Smooth muscle cell (in vitro differentiated cells): ENCODE data around the gene SPIN2A. TPM values are rescaled to one million over a fixed set of nuclear protein-coding genes. Genes with fewer than 3 reads are reported as not detected.
"Not testable (repeated sequence)": the region's sequence is repeated elsewhere in the genome, so short reads cannot be mapped to it uniquely, and the experiment has no call there.

Experiments used
- DNase-seq: peaks from one replicate; lab custom pipeline; 2025; ENCODE audit not compliant: unreplicated experiment; lab: John Stamatoyannopoulos, UW
- H2AFZ ChIP-seq: fragments of 200-600 bp; sonication (generic); 2 replicates; pipeline ENCODE4 v1.6.0; 2016; ENCODE audit warnings: antibody characterized with exemption, low read depth, mild to moderate bottlenecking
- H3F3A ChIP-seq: fragments of 200-600 bp; sonication (generic); 2 replicates; pipeline ENCODE4 v1.6.0; 2017; ENCODE audit warnings: antibody characterized with exemption, low read depth
- H3K27ac ChIP-seq: fragments of 200-600 bp; sonication (generic); 2 replicates; pipeline ENCODE4 v1.5.1; 2016; ENCODE audit warnings: low read depth, mild to moderate bottlenecking
- H3K27me3 ChIP-seq: fragments of 200-600 bp; sonication (generic); 2 replicates; pipeline ENCODE4 v1.6.1; 2016; ENCODE audit warnings: low read depth, mild to moderate bottlenecking
- H3K36me3 ChIP-seq: fragments of 200-600 bp; sonication (generic); 2 replicates; pipeline ENCODE4 v1.5.1; 2016; ENCODE audit warnings: low read depth
- H3K4me1 ChIP-seq: fragments of 200-600 bp; sonication (generic); 2 replicates; pipeline ENCODE4 v1.5.1; 2016; ENCODE audit warnings: low read depth
- H3K4me2 ChIP-seq: fragments of 200-600 bp; sonication (generic); 2 replicates; pipeline ENCODE4 v1.6.0; 2016; ENCODE audit warnings: mild to moderate bottlenecking
- H3K4me3 ChIP-seq: fragments of 200-600 bp; sonication (generic); 2 replicates; pipeline ENCODE4 v1.5.1; 2016; ENCODE audit warnings: mild to moderate bottlenecking
- H3K79me2 ChIP-seq: fragments of 200-600 bp; sonication (generic); 2 replicates; pipeline ENCODE4 v1.6.0; 2016; ENCODE audit warnings: low read depth, mild to moderate bottlenecking
- H3K9ac ChIP-seq: fragments of 200-600 bp; sonication (generic); 2 replicates; pipeline ENCODE4 v1.6.0; 2016; ENCODE audit warnings: low read depth
- H3K9me3 ChIP-seq: fragments of 200-600 bp; sonication (generic); replicated peaks from 2 replicates; pipeline ENCODE4 v1.5.1; 2016; ENCODE audit warnings: low read depth
- H4K20me1 ChIP-seq: fragments of 200-600 bp; sonication (generic); 2 replicates; pipeline ENCODE4 v1.6.0; 2016; ENCODE audit warnings: low read depth
- CTCF ChIP-seq: fragments of 200-600 bp; sonication (generic); IDR thresholded peaks from 2 replicates; pipeline ENCODE4 v1.5.1; 2017; ENCODE audit warnings: borderline replicate concordance, mild to moderate bottlenecking, antibody characterized with exemption; ENCODE audit not compliant: insufficient read depth, poor library complexity, severe bottlenecking
- WGBS: methylation state at CpG from one replicate; pipeline ENCODE4 v1.1.7; 2016; ENCODE audit warnings: low lambda C conversion rate; 5-methylcytosine and 5-hydroxymethylcytosine counted together
- polyA plus RNA-seq: library from polyadenylated mRNA; unstranded; fragments of >200 nt; fragmentation: Nextera tagmentation; extraction: Ambion mirVana; gene quantifications from 2 replicates; pipeline ENCODE4 v1.2.1, GENCODE V29; 2016
- total RNA-seq: library from RNA; depleted of rRNA; stranded (reverse); fragments of >200 nt; gene quantifications from 2 replicates; pipeline ENCODE4 v1.2.3, GENCODE V29; 2014

SPIN2A gene
- total and polyA plus RNA-seq, 2 experiments from 2014 or later, result 0.54 to 2.2 TPM

- peak within 1 kb of the TSS; percentile 73 for H3K4me3 ChIP-seq
- no peaks in the 10 kb centered on the region for H3K27me3 ChIP-seq
- peak within 1 kb of the TSS; percentile 80 for H3K4me2 ChIP-seq
- H3K79me2 ChIP-seq, result no peaks in the 10 kb centered on the region
- TF ChIP-seq CTCF, result no peak
- no peaks in the 10 kb centered on the region for H3K4me1 ChIP-seq
- H3K9me3 ChIP-seq, result no peaks in the 10 kb centered on the region
- peak within 1 kb of the TSS; percentile 73 for H2AFZ ChIP-seq
- peak within 1 kb of the TSS; percentile 57 for H3K9ac ChIP-seq
- no peaks in the 10 kb centered on the region for H3K36me3 ChIP-seq
- 47% methylated on average over 43 of the region's 43 CpGs for WGBS
- no peaks in the 10 kb centered on the region for H3F3A ChIP-seq
- H3K27ac ChIP-seq, result peak within 1 kb of the TSS; percentile 53
- DNase-seq, result peak; percentile 24
- H4K20me1 ChIP-seq, result no peaks in the 10 kb centered on the region
Observed at GRCh38 chrX:57121162-57121755, 15.9 kb downstream of the SPIN2A start, which contains the start of gene SPIN2B. SPIN2B (minus strand) TSS chrX:57121548.

GRCh38 chrX:57120619-57121161 lies 16.5 kb downstream of the SPIN2A start:
- not testable (repeated sequence) for H4K20me1 ChIP-seq, H3K4me1 ChIP-seq, H3K27me3 ChIP-seq, H3F3A ChIP-seq, H2AFZ ChIP-seq, H3K36me3 ChIP-seq, H3K9me3 ChIP-seq, H3K9ac ChIP-seq, H3K79me2 ChIP-seq, DNase-seq
- Histone ChIP-seq H3K4me2 (peak overlapping the region; percentile 80), H3K4me3 (peak overlapping the region; percentile 73), H3K27ac (peak overlapping the region; percentile 53)
- 46% methylated on average over 9 of the region's 12 CpGs for WGBS

- Histone ChIP-seq H2AFZ (no peak overlapping the region), H3K9ac (no peak overlapping the region), H3K79me2 (no peaks in the 10 kb centered on the region), H3K9me3 (no peaks in the 10 kb centered on the region), H3F3A (no peaks in the 10 kb centered on the region), H3K4me2 (no peak overlapping the region), H3K27me3 (no peaks in the 10 kb centered on the region), H3K27ac (no peak overlapping the region), H3K4me3 (no peak overlapping the region), H3K4me1 (no peaks in the 10 kb centered on the region), H3K36me3 (no peaks in the 10 kb centered on the region), H4K20me1 (no peaks in the 10 kb centered on the region)
- TF ChIP-seq CTCF, result no peak
- 88% methylated on average over 1 of the region's 1 CpG for WGBS
- DNase-seq, result no peak
Observed at GRCh38 chrX:57119416-57119815, 17.8 kb downstream of the SPIN2A start.

DNA sequence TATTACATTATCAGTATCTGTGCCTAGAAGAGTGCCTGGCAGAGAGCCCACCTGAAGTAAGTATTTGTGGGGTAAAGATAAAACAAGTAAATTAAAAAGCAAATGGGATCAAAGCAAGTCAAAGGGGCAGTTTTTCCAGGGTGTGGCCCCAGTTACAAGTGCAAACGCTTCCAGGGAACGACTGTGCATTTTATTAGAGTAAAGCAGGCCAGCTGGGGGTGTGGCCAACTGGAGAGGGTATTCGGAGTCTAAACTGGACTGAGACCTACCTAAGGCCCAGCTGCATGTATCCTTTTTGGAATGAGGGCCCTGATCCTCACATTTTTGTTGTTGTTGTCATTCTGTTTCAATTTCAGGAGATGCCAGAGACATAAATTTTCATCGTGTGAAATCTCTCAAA lies 19.6 kb downstream of the SPIN2A start:
- 55% methylated on average over 4 of the region's 4 CpGs for WGBS
- H3K4me2 ChIP-seq, result not testable (repeated sequence)

More for the DNA sequence above, 19.6 kb downstream of the SPIN2A start:
- not testable (repeated sequence) for H3K27me3 ChIP-seq, H3K9ac ChIP-seq, H3F3A ChIP-seq, H2AFZ ChIP-seq, H3K9me3 ChIP-seq, H3K4me1 ChIP-seq, H3K27ac ChIP-seq, H3K4me3 ChIP-seq, DNase-seq, H4K20me1 ChIP-seq, H3K79me2 ChIP-seq, H3K36me3 ChIP-seq
